ENCODE data around the gene CUL2. TPM values are rescaled to one million over a fixed set of nuclear protein-coding genes. Genes with fewer than 3 reads are reported as not detected.
"Not testable (repeated sequence)": the region's sequence is repeated elsewhere in the genome, so short reads cannot be mapped to it uniquely, and the experiment has no call there.

Gene CUL2
- total RNA-seq, 1 experiment from 2014 or later, result 36.1 TPM

DNA sequence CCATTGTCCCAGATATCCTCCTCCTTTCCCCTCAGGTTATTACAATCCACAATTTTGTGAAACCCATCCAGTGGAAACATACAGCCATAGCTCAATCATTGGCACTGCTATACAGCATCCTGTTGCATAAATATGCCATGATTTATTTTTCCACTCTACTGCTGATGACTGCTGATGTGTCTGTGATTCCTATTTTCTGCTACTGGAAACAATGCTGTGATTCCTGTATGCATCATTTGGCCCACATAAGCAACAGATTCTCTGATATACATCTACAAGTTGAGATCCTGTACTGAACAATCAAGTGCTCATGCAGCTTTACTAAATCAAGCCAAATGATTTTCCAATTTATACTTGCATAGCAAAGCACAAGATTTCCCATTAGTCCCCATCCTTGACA, 39.6 kb downstream of the CUL2 start:
- no TSS peak for BruUV-seq (replicated peaks)
- RAD21 ChIA-PET (ENCODE audit: low non-redundant PET in 1 of 2, low total read pairs in 2 of 2, uncharacterized antibody in 2 of 2, unreplicated experiment in 2 of 2), result no interaction called here
- H3K4me3 ChIP-seq (replicated peaks in 1 of 2; ENCODE audit: low read depth in 1 of 2, low read length in 2 of 2), result no peak overlapping the region

DNA sequence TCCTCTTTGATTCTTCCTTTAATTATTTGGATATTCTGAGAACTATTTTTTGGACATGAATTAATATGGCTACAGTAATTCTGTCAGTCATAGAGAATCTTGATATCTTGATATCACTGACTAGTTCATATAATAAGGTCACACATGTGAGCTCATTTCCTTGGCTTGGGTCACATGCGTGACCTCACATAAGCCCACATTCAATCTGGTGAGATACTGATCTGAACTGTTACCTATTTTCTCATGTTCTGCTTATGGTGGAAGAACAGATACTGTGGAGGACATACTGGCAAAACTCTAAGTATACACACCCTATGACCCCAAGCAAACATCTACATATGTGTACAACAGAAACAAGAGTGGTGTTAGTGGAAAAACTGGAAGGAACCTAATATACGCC, 44.1 kb downstream of the CUL2 start:
- DNase-seq (ENCODE audit: low read depth, low spot score), result no peak
- H3K36me3 ChIP-seq (ENCODE audit: control insufficient read depth in 1 of 2, insufficient read depth in 2 of 2, low read length in 2 of 2), result no peaks in the 10 kb centered on the region
- RAD21 ChIA-PET (ENCODE audit: low non-redundant PET in 1 of 2, low total read pairs in 2 of 2, uncharacterized antibody in 2 of 2, unreplicated experiment in 2 of 2), result no interaction called here

More for the DNA sequence above, 39.6 kb downstream of the CUL2 start:
- Histone ChIP-seq H3K79me2 (ENCODE audit: insufficient read depth, low read length) (no peaks in the 10 kb centered on the region), H2AFZ (ENCODE audit: low read depth, low read length, poor library complexity, severe bottlenecking) (no peak overlapping the region), H3K4me2 (ENCODE audit: low read length) (no peak overlapping the region), H3K27ac (ENCODE audit: low read depth, low read length) (no peak overlapping the region), H3K4me1 (ENCODE audit: control insufficient read depth in 1 of 2, insufficient read depth in 2 of 2, low read length in 2 of 2) (no peaks in the 10 kb centered on the region), H3K9ac (ENCODE audit: low read length) (no peak overlapping the region), H4K20me1 (ENCODE audit: insufficient read depth) (no peaks in the 10 kb centered on the region), H3K36me3 (ENCODE audit: control insufficient read depth in 1 of 2, insufficient read depth in 2 of 2, low read length in 2 of 2) (no peaks in the 10 kb centered on the region; a peak in 1 of 4 replicates), H3K9me3 (ENCODE audit: control insufficient read depth in 1 of 2, insufficient read depth in 1 of 2, low read depth in 1 of 2, low read length in 2 of 2) (no peaks in the 10 kb centered on the region), H3K9me2 (ENCODE audit: insufficient read depth) (no peaks in the 10 kb centered on the region), H3K27me3 (ENCODE audit: insufficient read depth, low read length) (no peaks in the 10 kb centered on the region)
- DNase-seq (ENCODE audit: low read depth, low spot score), result no peak
- intact Hi-C loops (cut with micrococcal nuclease), result no loop called here
- ChIA-PET POLR2A (no interaction called here), CTCF (no interaction called here)
- no peak for ATAC-seq
- no peak for TF ChIP-seq EGR1 (IDR thresholded peaks at IDR 0.05; ENCODE audit: low read depth)

DNA sequence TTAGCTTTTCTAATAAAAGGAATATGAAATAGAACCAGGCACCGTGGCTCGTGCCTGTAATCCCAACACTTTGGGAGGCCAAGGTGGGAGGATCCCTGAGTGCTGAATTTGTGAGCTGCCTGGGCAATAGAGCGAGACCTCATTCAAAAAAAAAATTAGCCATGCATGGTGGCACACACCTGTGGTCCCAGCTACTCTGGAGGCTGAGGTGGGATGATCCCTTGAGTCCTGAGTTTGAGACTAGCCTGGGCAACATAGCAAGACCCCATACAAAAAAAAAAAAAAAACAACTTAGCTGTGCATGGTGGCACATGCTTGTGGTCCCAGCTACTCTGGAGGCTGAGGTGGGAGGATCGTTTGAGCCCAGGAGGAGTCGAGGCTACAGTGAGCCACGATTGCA, 44.9 kb downstream of the CUL2 start:
- H4K20me1 ChIP-seq (ENCODE audit: insufficient read depth); CTCF ChIA-PET; H3K4me3 ChIP-seq (replicated peaks in 1 of 2; ENCODE audit: low read depth in 1 of 2, low read length in 2 of 2); DNase-seq (ENCODE audit: low read depth, low spot score); H3K4me2 ChIP-seq (ENCODE audit: low read length); intact Hi-C loops (cut with micrococcal nuclease); H2AFZ ChIP-seq (ENCODE audit: low read depth, low read length, poor library complexity, severe bottlenecking); BruUV-seq (replicated peaks); POLR2A ChIA-PET; H3K9ac ChIP-seq (ENCODE audit: low read length); H3K27ac ChIP-seq (ENCODE audit: low read depth, low read length); ATAC-seq; RAD21 ChIA-PET (ENCODE audit: low non-redundant PET in 1 of 2, low total read pairs in 2 of 2, uncharacterized antibody in 2 of 2, unreplicated experiment in 2 of 2); H3K27me3 ChIP-seq (ENCODE audit: insufficient read depth, low read length); H3K36me3 ChIP-seq (ENCODE audit: control insufficient read depth in 1 of 2, insufficient read depth in 2 of 2, low read length in 2 of 2); H3K9me2 ChIP-seq (ENCODE audit: insufficient read depth); H3K9me3 ChIP-seq (ENCODE audit: control insufficient read depth in 1 of 2, insufficient read depth in 1 of 2, low read depth in 1 of 2, low read length in 2 of 2); H3K79me2 ChIP-seq (ENCODE audit: insufficient read depth, low read length): not testable (repeated sequence)
- peaks cover 42 to 44% of the 10 kb centered on the region in 2 experiments for H3K4me1 ChIP-seq (ENCODE audit: control insufficient read depth in 1 of 2, insufficient read depth in 2 of 2, low read length in 2 of 2)

More for the DNA sequence above, 44.1 kb downstream of the CUL2 start:
- no peaks in the 10 kb centered on the region for H3K9me2 ChIP-seq (ENCODE audit: insufficient read depth)
- POLR2A ChIA-PET, result no interaction called here
- no peak for ATAC-seq
- no peak overlapping the region for H3K4me2 ChIP-seq (ENCODE audit: low read length)
- no peak overlapping the region for H3K9ac ChIP-seq (ENCODE audit: low read length)
- H3K4me3 ChIP-seq (replicated peaks in 1 of 2; ENCODE audit: low read depth in 1 of 2, low read length in 2 of 2), result no peak overlapping the region
- intact Hi-C loops (cut with micrococcal nuclease), result no loop called here
- H3K4me1 ChIP-seq (ENCODE audit: control insufficient read depth in 1 of 2, insufficient read depth in 2 of 2, low read length in 2 of 2), result peaks cover 35 to 36% of the 10 kb centered on the region in 2 experiments
- H2AFZ ChIP-seq (ENCODE audit: low read depth, low read length, poor library complexity, severe bottlenecking), result no peak overlapping the region
- CTCF ChIA-PET, result no interaction called here
- TF ChIP-seq, protein P1, sequence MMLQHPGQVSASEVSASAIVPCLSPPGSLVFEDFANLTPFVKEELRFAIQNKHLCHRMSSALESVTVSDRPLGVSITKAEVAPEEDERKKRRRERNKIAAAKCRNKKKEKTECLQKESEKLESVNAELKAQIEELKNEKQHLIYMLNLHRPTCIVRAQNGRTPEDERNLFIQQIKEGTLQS (IDR thresholded peaks at IDR 0.05), result no peak
- TF ChIP-seq RAD21 (IDR thresholded peaks at IDR 0.05; ENCODE audit: low read depth), result no peak
- no peak for TF ChIP-seq POLR2AphosphoS5 (IDR thresholded peaks at IDR 0.05; ENCODE audit: low read depth, low read length)
- no peak for TF ChIP-seq JUND (IDR thresholded peaks at IDR 0.05)
- TF ChIP-seq POLR2A (IDR thresholded peaks at IDR 0.05; ENCODE audit: borderline replicate concordance, extremely low read depth, insufficient read depth, insufficient read length), result no peak
- no peak for TF ChIP-seq ZFX (IDR thresholded peaks at IDR 0.05)
- TF ChIP-seq EZH2phosphoT487 (IDR thresholded peaks at IDR 0.05; ENCODE audit: borderline replicate concordance), result no peak
- no peak overlapping the region for H3K27ac ChIP-seq (ENCODE audit: low read depth, low read length)
- H3K27me3 ChIP-seq (ENCODE audit: insufficient read depth, low read length), result no peaks in the 10 kb centered on the region
- H4K20me1 ChIP-seq (ENCODE audit: insufficient read depth), result no peaks in the 10 kb centered on the region
- no TSS peak for BruUV-seq (replicated peaks)
- H3K79me2 ChIP-seq (ENCODE audit: insufficient read depth, low read length), result no peaks in the 10 kb centered on the region
- H3K9me3 ChIP-seq (ENCODE audit: control insufficient read depth in 1 of 2, insufficient read depth in 1 of 2, low read depth in 1 of 2, low read length in 2 of 2), result no peaks in the 10 kb centered on the region

Data from HCT116 (cell line).